HG03565 (cell line): ENCODE measurements around the gene CSMD2.

Experiments used
- ATAC-seq: cut with Tn5 transposase; IDR thresholded peaks from one replicate; pipeline ENCODE4 v1.9.1; 2021; ENCODE audit warnings: mild to moderate bottlenecking, moderate library complexity; ENCODE audit not compliant: unreplicated experiment

CSMD2 gene

DNA sequence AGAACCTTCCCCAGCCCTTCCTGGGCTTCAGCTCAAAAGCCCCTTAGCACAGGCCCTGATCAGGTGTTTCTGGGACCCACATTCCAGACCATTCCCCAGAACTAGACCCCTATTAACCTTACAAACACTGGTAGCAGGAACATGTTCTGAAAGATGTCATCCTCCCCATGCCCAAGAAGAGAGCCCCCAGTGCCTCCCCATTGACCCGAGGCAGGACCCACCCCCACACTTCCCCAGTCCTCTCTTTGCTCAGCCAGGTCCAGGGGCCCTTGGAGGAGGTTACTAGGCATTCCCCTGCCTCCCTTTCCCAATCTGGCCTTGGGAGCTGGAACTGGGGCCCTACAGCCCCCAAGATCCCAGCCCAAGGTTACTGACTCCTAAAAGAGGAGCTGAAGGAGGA, 340.1 kb downstream of the CSMD2 start:
- ATAC-seq = no peak

DNA sequence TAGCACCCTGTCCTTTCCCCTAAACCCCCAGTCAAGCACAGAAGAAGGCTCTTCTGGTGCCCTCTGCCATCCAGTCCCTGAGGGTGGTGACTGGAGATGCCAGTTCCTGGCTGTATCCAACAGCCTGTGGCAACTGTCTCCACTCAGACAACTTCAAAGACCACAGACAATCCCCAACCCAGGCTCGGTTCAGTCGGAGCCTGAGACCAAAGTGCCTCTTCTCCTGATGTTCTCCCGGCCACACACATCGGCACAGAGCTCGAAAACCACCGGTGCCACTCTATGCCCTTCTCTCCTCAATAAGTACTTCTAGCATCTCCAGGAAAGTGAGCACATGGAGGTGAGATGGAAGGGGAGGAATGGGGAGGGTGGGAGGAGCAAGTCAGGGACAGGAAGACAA, 340.7 kb downstream of the CSMD2 start:
- ATAC-seq = no peak

DNA sequence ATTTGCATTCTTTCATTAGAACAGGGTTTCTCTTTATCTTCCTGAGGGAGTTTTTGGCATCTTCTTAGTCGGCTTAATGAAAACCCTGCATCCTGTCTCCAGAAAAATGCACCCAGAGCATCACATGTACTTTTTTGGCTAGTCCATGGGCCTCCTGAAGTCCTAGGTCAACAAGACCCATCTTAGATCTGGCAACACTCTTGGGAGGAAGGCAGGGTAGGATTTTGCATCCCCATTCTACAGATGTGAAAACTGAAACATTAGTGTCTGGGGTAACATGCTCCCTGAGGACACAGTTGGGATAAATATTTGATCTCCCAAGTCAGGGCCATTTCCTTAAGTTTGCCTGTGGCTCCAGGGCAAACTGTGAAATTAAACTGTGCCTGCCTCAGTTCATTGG, 341.2 kb downstream of the CSMD2 start:
- ATAC-seq = no peak

DNA sequence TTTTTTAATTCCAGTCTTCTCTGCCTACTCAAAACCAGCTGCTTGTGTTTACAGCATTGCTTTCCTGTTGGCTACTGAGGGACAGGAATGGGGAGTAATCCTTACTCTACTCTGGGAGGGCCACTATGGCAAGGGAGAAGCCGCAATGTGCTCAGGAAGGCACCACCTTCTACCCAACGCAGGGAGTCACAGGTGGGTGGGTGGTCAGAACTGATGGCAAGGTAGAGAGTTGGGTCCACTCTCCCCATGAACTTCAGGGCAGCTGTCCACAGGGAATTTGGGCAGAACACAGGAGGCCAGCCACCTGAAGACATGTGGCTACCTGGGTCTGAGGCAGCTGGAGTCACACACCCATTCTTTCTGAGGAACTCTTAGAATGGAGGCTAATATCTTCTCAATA, 341.6 kb downstream of the CSMD2 start:
- no peak for ATAC-seq

DNA sequence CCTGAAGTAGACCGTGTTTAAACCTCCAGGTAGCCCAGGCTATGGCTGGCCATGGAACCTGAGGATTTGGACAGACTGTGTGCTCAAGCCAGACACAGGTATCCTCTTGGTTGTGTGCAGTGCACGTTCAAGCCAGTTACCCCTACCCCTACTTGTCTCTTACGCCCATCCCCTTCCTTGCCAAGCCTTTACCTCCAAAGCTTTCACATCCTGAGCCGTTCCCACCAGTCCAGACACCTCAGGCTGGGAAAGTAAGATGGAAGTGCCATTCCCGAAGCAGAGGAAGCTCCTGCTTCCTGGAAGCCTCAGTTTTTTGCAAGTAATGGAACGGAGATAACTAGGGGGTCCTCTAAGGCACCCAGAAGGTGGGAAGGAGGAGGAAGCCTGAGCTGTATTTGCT, 342.6 kb downstream of the CSMD2 start:
- ATAC-seq = no peak

DNA sequence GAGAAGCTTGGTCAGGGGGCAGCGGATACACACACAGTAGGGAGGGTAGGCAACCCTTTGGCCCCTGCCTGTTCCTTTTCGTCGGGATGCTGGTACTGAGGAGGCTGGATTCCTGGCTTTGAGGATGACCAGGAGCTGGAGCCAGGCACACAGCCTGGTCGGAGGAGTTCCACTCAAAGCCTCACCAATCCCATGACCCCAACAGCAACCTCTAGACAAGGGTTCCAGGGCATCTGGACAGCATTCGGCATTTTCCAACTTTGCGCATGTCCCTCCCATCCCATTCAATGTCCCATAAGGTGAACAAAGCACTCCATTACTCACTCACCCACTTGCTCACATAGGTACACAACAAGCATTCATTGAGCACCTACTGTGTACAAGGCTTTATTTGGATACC, 343.7 kb downstream of the CSMD2 start:
- no peak for ATAC-seq

DNA sequence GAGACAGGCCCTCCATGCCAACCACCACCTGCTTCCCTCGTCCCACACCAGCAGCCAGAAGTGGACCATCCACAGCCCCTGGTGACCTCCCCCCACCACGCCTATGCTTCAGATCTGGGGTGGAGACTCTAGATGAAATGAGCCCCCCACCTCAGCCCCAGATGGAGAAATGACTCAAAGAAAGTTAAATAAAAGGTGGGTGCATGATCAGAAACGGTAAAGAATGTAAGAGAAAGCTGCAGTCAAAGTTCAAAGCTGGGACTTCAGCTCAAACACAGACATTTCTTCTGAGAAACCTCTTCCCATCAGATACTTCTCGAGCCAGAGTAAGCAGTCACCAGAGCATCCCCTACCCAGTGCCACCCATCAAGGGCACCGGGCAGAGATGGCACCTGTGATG, 344.2 kb downstream of the CSMD2 start:
- no peak for ATAC-seq

DNA sequence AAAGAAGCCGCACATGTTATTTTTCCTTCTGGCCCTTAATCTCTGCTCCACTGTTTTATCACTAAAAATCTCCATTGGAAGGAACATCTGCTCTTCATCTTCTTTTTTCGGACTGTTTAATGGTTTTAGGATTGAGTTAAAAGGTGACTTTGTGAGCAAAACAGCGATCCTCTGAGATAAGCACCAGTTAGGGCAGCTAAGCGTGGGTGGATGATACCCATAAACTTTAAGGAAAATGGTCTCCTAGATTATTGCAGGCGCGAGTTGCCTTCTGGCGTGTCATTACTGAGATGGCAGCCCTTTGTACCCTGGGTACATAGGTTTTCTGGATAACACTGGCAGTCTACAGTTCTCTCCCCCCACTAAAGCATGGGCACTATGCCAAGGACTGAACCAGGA, 345.1 kb downstream of the CSMD2 start:
- no peak for ATAC-seq

DNA sequence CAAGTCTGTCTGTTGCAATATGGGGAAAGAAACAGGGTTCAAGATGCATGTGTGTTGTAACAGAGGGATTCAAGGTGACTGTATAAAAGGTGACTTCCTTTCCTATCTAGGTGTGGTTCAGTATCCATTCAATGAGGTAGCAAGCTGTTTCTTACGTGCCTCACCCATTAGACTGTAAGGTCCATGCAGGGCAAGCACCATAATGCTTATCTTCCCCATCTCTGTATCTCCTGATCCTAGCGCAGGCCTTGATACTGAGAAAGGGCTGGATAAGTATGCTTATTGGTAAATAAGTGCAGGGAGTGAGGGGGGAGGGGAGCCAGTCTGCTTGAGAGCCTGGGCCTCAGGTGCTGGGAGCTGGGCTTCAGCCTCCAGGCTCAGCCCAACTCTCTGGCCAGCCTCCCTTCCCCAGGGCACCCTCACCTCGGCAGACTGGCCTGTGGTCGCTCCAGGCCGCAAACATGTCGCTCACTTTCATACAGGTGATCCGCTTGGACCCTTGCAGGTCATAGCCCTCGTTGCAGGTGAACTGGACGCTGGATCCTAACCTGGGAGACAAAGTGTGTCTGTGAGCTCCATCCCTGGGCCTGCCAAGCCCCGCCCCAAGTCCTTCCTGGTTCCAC, 345.6 kb downstream of the CSMD2 start:
- no peak for ATAC-seq

DNA sequence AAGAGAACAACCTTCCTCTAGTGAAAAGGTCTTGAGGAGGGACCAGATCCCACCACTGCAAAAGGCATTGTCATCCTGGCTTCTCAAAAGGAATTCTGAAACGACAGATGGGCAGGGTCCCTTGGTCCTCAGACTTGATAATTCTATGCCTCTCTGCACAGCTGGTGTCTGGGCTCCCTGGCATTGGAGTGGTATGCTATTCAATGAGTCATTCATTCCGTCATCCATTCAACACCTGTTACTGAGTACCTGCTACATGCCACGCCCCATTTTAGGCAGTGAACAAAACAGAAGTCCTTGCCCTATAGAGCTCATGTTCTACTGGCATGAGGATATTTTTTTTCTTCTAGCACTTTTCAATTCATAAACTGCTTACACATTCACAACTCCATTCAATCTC, 347.0 kb downstream of the CSMD2 start:
- ATAC-seq = no peak

DNA sequence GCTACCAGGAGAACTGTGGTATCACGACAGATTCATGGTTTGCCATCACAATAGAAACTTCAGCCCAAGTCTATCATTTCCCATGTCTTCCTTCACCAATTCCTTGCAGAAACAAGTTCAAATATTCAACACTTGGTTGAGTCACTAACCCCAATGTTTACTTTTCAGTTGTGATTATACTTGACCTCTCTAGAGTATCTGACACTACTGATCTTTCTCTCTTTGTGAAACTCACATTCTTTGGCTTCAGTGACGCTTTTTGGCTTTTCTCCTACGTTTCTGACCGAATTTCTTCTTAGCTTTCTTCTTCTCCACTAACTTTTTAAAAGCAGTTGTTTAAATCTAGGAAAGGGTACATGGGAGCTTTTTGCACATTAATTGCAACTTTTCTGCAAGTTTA, 350.0 kb downstream of the CSMD2 start:
- ATAC-seq = no peak

DNA sequence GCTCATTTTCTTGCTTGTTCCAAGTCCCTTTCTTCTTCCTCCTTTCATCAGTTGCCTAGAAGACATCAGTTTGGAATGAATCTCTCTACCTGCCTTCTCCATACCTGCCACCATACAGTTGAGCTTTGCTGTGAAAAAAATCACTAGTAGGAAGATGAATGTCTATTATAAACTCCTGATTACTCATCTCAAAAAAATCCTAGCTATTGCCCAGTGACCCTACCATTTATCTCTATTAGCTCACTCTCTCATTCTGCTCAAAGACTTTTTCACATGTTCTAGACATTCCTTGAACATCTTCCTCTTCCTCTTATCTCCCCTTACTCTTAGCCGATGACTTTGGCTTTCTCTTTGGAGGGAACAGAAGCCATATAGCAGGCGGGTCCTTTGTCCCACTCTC, 350.9 kb downstream of the CSMD2 start:
- ATAC-seq = no peak

DNA sequence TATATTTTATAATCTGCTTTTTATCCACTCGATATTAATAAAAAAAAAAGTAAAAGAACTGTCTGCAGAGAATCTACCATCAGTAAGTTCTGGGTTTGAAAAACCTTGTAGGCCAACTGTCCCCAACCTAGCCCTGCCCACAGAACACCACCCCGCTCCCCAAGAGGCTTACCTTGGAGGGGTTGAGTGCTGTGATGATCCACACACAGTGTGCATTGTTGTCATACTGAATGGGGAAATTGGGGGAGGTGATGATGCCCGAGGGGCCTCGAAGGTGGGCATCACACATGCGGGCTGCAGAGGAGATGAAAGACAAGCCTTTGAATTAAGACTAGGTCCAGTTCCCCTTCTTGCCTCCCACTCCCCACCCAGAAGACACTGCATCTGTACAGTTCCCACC, 354.5 kb downstream of the CSMD2 start:
- ATAC-seq = no peak

DNA sequence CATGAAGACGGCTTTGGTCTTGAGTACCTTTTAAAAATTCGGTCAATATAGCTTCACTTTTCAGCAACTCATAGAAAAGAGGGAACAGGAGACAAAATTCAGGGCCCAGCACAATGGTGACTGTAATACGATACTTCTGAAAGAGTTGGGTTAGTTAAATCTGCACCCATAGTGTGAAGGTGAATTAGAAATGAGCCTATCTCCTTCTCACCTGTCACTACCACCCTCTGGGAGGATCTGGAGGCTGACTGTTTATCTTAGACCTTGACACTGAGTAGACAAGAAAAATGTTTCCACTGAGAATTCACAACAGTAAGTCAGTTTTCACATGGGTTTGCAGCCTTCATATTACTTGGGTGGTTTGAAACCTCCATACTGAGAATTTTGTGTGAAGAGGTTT, 359.0 kb downstream of the CSMD2 start:
- ATAC-seq = no peak

DNA sequence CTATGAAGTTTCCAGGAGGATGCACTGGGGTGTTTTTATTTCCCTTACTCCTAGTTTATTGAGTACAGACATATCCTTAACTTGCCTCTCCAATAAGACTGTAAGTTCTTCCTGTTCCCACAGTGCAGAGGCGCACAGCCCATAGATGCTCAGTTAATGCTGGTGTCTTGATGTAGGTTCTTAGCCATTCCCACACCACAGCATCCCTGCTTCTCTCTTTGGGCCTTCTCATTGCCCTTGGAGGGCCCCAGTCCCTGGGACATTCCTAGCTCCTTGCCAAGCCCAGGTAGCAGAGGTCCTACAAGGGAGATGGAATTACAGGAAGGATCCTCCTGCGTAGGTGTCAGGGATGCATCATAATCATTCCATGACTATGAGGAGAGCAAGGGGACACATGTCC, 362.8 kb downstream of the CSMD2 start:
- no peak for ATAC-seq

DNA sequence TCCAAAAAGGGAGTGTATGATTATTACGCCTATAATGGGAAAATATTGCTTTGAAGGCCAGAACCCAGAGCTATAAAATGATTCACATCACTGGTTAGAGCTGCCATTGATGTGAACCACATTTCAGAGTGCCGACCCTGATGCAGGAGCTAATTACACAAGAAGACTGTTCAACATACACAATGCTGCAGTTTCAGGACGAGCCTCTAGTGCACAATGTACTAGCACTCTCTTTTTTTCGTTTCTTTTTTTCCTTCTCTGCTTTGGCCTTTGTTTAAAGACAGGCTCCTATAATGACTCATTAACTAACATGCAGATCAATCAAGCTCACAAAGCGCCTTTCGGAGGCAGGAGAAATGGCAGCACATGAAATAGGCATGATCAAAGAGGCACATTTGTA, 367.2 kb downstream of the CSMD2 start:
- no peak for ATAC-seq

DNA sequence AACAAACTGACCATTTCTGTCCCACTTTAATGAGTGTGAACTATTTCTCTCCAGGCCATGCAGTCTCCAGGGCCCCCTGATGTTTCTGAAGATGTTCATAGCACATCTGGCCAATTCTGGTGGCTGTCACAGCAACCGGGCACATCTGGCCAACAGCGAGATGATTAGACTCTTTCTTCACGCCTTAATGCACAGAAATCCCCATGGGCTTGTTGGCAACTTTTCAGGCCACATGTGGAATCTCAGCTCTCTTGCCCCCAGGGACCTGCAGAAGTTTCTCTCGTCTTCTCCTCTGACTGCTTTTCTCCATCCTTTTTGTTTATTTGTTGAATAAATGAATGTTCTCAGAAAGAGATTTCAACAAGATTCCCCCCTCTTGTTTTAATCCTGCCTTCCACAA, 372.4 kb downstream of the CSMD2 start:
- ATAC-seq = no peak

DNA sequence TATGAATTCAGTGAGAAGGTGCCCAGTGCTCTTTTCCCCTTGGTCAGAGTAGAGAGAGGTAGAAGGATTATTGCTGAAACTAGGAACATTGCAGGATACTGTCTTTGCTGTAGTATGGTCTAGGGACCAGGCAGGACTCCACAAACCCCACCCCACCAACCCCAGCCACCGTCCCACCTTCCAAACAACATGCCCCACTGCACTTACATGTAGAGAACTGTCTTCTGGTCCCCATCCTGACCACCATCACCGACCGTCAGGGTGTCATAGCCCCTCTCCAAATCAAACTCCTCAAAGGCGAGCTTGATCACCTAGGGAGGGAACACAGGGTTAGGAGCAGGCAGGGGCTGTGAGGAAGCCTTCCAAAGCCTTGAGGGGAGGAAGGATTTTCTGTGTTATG, 372.8 kb downstream of the CSMD2 start:
- ATAC-seq = no peak

DNA sequence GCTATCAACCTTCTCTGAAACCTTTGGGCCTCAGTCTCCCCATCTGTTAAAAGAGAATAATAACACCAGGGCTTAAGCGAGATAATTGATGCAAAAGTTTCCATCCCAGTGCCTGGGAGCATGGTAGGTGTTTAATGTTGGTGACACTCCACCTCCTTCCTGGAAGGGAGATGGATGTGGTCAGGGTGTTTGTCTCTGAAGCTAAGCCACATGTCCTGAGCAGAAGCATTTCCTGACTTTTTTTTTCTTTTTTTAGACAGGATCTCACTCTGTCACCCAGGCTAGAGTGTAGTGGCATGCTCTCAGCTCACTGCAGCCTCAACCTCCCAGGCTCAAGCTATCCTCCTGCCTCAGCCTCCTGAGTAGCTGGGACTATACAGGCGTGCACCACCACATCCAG, 373.8 kb downstream of the CSMD2 start:
- ATAC-seq = no peak

DNA sequence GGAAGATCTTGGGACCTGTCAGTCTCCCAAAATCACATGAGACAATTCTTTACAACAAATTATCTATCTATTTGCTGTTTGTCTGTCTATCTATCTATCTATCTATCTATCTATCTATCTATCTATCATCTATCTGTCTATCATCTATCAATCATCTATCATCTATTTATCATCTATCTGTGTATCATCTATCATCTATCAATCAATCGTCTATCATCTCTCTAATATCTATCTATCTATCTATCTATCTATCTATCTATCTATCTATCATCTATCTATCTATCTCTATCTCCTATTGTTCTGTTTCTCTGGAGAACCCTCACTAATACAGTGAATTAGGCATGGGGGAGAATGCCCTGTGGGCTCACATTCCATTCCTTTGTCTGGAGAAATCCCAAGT, 374.5 kb downstream of the CSMD2 start:
- ATAC-seq = no peak

DNA sequence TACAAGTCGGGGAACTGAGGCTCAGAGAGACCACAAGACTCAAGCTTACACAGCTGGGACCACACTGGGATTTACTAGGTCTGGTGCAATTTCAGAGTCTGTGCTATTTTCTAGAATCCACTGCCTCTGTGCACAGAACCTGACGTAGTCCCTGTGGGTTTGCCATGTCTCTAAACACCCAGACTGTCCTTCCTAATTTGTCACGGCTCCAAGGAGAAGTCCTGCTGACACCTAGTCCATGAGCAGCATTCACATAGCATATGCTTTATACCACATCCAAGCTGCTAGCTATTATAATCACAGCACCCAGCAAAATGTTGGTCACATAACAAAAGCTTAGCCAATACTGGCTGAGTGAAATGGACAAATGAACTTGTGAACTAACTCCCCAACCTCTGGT, 380.2 kb downstream of the CSMD2 start:
- ATAC-seq = no peak

DNA sequence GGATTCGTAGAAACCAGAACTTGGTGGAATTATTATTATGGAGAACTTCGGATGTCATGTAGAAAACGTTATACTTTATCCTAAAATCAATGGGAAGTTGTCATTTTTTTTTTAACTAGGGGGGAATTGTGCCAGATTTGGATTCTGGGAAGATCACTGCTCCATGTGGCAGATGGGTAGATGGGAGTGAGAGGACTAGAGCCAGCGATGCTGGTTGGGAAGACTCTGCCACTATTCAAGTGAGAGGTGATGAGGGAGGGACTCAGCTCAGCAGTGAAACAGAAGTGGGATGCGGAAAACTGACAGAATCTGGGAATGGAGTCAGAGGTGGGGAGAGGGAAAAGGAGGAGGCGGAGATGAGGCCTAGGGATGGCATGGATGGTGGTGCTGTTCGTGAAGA, 382.3 kb downstream of the CSMD2 start:
- ATAC-seq = no peak

DNA sequence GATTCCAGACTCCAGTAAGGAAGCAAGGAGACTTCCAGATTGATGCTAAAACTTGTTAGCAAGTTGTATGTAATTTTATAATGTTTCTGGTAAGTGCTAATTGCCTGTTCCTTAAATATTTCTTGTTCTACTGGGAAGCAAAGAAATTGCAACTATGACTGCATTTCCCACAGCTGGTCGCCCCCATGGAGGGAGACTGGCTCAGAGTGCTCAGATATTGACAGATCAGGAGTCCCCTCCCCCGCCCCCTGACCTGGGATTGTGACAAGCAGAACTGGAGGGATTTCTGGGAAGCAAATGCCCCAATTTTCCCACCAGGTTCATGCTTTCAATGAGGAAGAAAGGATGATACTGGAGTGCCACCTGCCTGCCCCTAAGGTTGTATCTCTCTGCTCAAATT, 383.4 kb downstream of the CSMD2 start:
- ATAC-seq = no peak

DNA sequence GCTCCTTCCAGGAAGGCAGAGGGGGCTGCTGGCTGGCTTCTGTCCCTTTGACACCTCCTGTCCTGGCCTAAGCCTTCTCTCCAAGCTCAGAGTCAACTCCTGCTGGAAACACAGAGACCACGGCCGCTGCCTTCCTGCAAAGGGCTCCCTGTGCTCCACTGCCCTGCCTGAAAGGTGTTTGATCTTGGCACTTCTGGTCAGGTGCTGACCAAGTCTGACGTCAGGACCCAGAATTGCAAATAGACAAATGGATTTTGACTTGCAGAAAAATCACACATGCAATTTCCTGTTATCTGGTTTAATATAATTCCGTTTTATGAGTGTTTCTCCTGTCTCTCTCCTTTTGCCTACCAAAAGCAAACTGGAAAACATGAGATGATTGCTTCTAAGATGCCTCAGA, 387.7 kb downstream of the CSMD2 start:
- no peak for ATAC-seq
